Measurements from ENCODE around the gene SLC6A20.

- TF ChIP-seq POLR2A (IDR thresholded peaks at IDR 0.05) (no peak), CTCF (IDR thresholded peaks at IDR 0.05) (no peak)
Measured at GRCh38 chr3:45819543-45819942, 23.2 kb upstream of the SLC6A20 start.
